Hepatocyte (in vitro differentiated cells): ENCODE data around the gene TBC1D5.

Experiments used
- EZH2 ChIP-seq: fragments of 200-600 bp; sonication (generic); IDR thresholded peaks from 2 replicates; pipeline ENCODE4 v1.6.1; 2016; ENCODE audit warnings: antibody characterized with exemption, mild to moderate bottlenecking, borderline replicate concordance
- TF ChIP-seq, protein P1 (sequence below): fragments of 200-600 bp; sonication (generic); IDR thresholded peaks from 2 replicates; pipeline ENCODE4 v1.5.1; 2016; ENCODE audit warnings: antibody characterized with exemption, mild to moderate bottlenecking; ENCODE audit not compliant: poor library complexity

DNA sequence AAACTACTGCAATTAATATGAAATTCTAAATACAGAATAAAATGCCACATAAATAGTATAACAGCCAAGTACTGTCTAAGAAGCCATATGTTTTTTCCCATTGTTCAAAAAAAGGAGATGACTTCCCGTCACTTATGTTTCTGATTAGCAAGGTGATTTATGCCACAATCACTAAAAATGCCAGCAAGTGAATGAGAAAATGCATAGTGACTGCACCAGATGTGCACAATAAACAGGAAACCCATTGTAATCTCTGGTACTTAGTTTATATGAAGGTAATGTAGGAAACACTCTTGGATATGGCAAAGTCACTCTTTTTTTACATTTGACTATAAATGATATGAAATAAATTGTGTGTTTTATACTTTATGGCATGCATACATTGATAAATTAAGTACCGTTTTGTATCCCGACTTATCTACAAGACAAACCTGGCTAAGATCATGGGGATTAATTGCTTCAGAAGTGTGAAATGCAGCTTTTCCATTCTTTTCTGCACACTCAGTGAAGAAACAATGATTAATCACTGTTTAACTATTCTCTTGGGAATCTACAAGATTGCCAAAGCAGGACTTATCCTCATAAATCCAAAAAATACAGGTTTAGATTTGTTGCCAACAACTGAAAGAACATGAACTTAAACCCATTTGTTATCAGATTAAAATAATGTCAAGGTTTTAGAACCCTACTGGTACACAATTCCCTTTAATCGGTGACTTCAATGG lies 164.5 kb downstream of the TBC1D5 start:
- no peak for TF ChIP-seq EZH2
- TF ChIP-seq, protein P1, sequence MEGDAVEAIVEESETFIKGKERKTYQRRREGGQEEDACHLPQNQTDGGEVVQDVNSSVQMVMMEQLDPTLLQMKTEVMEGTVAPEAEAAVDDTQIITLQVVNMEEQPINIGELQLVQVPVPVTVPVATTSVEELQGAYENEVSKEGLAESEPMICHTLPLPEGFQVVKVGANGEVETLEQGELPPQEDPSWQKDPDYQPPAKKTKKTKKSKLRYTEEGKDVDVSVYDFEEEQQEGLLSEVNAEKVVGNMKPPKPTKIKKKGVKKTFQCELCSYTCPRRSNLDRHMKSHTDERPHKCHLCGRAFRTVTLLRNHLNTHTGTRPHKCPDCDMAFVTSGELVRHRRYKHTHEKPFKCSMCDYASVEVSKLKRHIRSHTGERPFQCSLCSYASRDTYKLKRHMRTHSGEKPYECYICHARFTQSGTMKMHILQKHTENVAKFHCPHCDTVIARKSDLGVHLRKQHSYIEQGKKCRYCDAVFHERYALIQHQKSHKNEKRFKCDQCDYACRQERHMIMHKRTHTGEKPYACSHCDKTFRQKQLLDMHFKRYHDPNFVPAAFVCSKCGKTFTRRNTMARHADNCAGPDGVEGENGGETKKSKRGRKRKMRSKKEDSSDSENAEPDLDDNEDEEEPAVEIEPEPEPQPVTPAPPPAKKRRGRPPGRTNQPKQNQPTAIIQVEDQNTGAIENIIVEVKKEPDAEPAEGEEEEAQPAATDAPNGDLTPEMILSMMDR, result no peak
